Skin epidermis (tissue), 12 donors: Measurements from ENCODE around the gene ISCA1.
A peak's percentile ranks its signal among the peaks of the same experiment; 100 is the strongest.

Experiments
- H3K27ac ChIP-seq, 21 experiments: fragments of 200-600 bp; sonication (generic) in 11 of 21; one replicate each; pipeline ENCODE4 v1.5.0; 2020; ENCODE audit warnings: mild to moderate bottlenecking in 3 of 21, inconsistent platforms in 2 of 21, moderate library complexity in 2 of 21
- H3K4me3 ChIP-seq, 7 experiments: fragments of 200-600 bp; sonication (generic) in 2 of 7; one replicate each; pipeline ENCODE4 v1.5.0; 2020; ENCODE audit warnings: inconsistent platforms in 2 of 7, mild to moderate bottlenecking in 2 of 7, moderate library complexity in 1 of 7

The ISCA1 gene

DNA sequence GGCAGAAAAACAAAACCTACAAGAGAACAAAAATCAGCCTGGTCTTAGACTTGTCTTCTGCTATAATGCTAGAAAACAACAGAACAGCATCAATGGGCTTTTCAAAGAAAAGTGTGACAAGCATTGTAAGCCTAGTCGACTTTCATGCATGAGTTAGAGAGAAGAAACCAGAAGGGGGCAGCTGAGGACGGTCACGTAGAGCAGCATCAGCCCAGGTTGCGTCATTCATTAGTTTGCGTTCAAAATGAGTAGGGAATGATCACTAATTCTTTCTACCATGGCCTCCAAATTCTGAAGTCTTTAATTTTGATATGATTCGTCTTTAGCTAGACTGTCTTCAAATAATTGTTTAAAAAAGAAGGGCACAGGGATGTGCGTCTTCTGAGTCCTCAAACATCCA is 4.7 kb upstream of the ISCA1 start:
- H3K4me3 ChIP-seq: no peak overlapping the region
- H3K27ac ChIP-seq: no peak overlapping the region

GRCh38 chr9:86286278-86286677 is 3.9 kb upstream of the ISCA1 start:
- no peak overlapping the region for H3K4me3 ChIP-seq

DNA sequence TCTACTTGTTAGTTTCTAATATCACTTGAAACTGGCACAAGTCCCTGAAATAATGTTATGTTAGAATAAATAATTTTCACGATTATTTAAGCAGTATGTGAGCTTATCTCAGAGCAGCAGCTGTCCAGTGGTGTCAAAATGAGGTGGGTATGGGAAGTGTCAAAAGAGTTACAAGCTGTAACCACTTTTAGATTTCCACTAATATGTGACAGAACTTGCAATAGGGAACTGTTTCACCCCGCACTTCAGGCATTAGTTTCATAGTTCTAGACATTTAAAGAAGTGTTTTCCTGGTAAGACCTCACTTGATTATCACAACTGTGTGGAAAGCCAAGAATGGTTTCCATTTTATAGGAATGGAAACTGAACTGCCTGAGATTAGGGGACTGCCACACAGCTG is 2.9 kb upstream of the ISCA1 start:
- no peak overlapping the region for H3K27ac ChIP-seq
- H3K4me3 ChIP-seq: no peak overlapping the region

More at GRCh38 chr9:86286278-86286677, 3.9 kb upstream of the ISCA1 start:
- no peak overlapping the region for H3K27ac ChIP-seq

GRCh38 chr9:86282979-86283535 is 719 bp upstream of the ISCA1 start:
- H3K27ac ChIP-seq: peak overlapping the region in 20 of 21 experiments; percentile 85 to 99 (median 96)

DNA sequence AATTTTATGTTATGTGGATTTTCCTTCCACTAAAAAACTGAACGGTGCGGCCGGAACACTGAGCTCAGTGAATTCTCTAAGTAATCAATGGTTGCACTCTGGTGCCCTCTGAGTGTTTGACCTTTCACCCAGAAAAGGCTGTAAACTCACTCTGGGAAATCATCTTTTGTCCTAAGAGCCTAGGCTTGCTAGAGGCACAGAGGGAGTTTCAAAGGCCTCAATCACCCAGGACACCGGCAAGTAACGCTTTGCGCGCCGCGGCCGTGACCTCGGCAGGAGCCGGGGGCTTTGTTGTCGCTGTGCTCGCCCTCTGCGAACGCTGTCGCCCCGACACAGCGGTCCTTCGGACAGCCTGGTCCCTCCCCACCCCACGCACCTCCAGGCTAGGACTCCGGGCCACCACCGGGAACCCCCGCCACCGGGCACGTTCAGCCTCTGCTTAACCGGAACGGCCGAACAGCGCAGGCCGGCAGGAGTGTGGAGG is 703 bp downstream of the ISCA1 start:
- peak overlapping the region; percentile 70 to 99 (median 85) for H3K4me3 ChIP-seq
- H3K27ac ChIP-seq: peak overlapping the region; percentile 85 to 99 (median 96)

More at GRCh38 chr9:86282979-86283535, 719 bp upstream of the ISCA1 start:
- H3K4me3 ChIP-seq: peak overlapping the region; percentile 70 to 99 (median 85)

GRCh38 chr9:86280580-86280979 is 1.8 kb downstream of the ISCA1 start:
- H3K4me3 ChIP-seq: no peak overlapping the region

DNA sequence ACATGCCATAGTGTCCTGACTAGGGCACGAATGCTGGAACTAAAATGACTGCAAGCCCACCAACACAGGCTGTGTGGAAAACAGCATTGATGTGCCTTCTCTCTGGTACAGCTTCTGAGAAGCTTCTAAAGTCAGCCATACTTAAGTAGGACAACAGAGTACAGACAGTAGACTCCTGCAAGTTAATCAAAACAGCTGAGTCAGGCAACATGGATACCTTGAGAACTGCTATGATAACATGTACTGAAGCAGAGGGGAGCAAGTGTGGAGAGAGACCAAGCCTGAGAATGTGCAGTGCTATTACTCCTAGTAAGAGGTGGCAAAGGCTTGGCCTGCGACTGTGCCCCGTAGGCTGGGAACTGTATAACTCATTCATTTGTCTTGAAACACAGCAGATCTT is 2.5 kb downstream of the ISCA1 start:
- Histone ChIP-seq H3K4me3 (no peak overlapping the region), H3K27ac (no peak overlapping the region)

More at GRCh38 chr9:86280580-86280979, 1.8 kb downstream of the ISCA1 start:
- H3K27ac ChIP-seq: no peak overlapping the region

DNA sequence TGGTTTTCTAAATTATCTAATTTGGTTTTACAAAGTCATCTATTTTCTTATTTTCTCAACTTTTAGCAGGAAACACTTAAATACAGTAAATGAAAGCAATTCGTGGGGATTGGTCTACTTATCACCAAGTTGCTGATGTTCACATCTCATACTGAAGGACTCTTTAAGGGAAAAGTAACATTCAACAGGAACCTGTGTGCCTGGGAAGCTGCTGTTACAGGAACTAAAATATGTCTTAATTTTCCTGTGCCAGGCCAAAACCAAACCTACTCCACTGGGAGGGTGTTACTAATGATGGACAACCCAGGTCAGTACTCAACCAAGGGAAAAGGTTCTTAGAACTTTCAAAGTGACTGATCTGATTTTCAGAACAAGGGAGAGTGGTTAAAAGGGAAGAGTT is 5.3 kb downstream of the ISCA1 start:
- H3K4me3 ChIP-seq: no peak overlapping the region

GRCh38 chr9:86275962-86276361 is 6.4 kb downstream of the ISCA1 start:
- Histone ChIP-seq H3K27ac (no peak overlapping the region), H3K4me3 (no peak overlapping the region)

More for the DNA sequence above, 5.3 kb downstream of the ISCA1 start:
- no peak overlapping the region for H3K27ac ChIP-seq

- H3K4me3 ChIP-seq: no peak overlapping the region
- peak overlapping the region in 1 of 21 experiments; percentile 4 for H3K27ac ChIP-seq
These were observed 7.3 kb downstream of the ISCA1 start for GRCh38 chr9:86274821-86275643.

GRCh38 chr9:86272221-86272620 is 10.1 kb downstream of the ISCA1 start:
- Histone ChIP-seq H3K27ac (no peak overlapping the region), H3K4me3 (no peak overlapping the region)

GRCh38 chr9:86263876-86264275 is 18.5 kb downstream of the ISCA1 start:
- no peak overlapping the region for H3K4me3 ChIP-seq
- no peak overlapping the region for H3K27ac ChIP-seq

DNA sequence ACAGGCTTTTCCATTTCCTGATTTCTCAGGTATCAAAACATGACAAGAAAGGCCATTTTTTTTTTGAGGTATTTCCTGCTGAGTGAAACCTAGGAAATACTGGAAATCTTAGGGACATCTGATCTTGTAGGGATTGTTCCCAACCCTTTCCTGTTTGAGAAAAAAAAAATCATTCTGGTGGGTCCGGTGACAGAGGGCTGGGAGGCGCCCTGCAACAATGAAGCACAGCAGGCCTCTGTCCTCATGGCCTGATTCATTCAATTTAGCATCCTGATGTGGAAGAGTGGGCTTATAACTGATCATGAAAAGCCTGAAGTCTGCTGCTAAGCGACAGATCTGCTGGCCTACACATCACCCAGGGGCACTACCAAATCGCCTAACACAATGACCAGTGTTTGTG is 19.8 kb downstream of the ISCA1 start:
- H3K4me3 ChIP-seq: no peak overlapping the region
- no peak overlapping the region for H3K27ac ChIP-seq

DNA sequence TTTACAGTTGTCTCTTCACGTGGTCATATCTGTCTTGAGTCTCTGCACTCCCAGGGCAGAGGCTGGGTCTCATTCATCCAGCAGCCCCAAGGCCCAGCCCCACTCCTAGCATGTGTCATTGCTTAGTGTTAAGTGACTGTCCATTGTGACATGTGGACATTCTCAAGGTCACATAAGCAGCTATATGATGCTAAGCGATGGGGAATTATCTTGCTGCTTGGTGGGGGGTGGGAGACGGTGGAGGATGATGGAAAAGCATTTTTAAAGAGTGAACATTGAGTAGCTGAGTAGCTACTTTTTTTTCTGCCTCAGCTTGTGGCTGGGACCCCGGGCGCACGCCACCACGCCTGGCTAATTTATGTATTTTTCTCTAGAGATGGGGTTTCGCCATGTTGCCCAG is 22.8 kb downstream of the ISCA1 start, which contains the start of gene C9orf153:
C9orf153 (minus strand) TSS at position 101 of the 400 bp plus-strand sequence. CDS start 30,054 bp downstream, outside the sequence.
- Histone ChIP-seq H3K4me3 (no peak within 1 kb of the TSS), H3K27ac (no peak within 1 kb of the TSS)

DNA sequence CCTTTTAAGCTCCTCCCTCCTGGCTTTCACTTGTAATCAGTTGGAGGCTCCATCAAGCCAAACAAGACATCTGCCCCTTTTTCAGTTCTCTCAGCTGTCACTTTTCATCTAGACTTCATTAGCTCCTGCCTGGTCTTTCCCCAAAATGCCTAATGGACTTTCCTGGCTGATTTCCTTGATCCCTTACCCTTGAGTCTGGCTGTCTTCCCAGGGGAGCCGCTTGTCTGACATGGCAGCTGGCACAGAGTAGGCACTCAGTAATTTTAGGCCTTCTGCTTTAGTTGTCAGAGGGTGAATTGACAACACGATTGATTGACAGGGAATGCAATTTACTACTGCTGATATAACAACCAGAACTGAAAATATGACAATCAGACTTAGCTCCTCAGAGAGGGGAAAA is 24.9 kb downstream of the ISCA1 start:
- H3K4me3 ChIP-seq: no peak overlapping the region
- H3K27ac ChIP-seq: no peak overlapping the region

- H3K27ac ChIP-seq: no peak overlapping the region
- no peak overlapping the region for H3K4me3 ChIP-seq
These were observed 25.7 kb downstream of the ISCA1 start for GRCh38 chr9:86256653-86257052.

DNA sequence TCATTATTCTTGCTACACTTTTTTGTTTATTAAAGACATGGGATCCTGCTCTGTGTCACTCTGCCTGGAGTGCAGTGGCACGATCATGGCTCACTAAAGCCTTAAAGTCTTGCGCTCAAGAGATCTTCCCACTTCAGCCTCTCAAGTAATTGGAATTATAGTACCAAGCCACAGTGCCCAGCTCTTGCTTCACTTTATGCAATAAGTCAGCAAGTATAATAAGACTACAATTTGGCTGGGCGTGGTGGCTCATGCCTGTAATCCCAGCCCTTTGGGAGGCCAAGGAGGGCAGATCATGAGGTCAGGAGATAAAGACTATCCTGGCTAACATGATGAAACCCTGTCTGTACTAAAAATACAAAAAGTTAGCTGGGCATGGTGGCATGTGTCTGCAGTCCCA is 28.8 kb downstream of the ISCA1 start:
- no peak overlapping the region for H3K4me3 ChIP-seq
- H3K27ac ChIP-seq: no peak overlapping the region

DNA sequence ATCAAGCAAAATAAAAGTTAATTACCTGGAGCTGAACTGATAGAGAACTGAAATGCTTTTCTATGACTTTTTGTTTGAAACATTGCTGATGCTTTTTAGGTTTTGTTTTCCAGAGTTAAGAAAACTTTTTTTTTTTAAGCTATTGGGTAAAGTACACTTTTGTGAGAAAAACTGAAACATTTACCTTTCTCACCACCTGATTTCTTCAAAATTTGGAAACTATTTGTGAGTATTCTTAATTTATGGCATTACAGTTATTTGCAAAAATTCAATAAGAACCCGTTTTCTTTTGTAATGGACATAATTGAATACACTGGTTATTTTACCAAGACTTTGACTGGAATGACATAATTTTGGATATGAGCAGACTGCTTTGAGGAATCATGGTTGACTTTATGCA is 29.5 kb downstream of the ISCA1 start:
- H3K27ac ChIP-seq: no peak overlapping the region
- H3K4me3 ChIP-seq: no peak overlapping the region

DNA sequence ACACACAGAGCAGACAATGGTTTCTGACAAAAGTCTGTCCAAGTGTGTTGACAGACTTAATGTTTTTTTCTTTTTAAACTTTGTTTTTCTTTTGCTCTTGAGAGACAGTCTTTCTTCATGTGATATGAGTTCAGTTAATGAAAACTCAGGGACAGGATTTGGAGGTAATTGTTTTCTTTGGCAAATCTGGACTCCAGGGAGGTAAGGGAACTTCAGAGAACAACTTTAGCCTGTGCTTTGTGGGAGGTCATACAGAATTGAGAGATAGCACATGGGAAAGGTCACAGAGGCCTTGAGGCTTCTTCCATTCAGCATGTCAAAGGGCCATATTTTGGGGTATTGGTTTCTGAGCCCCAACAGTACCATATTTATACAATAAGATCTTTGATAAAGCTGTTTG is 32.2 kb downstream of the ISCA1 start:
- no peak overlapping the region for H3K27ac ChIP-seq
- no peak overlapping the region for H3K4me3 ChIP-seq

DNA sequence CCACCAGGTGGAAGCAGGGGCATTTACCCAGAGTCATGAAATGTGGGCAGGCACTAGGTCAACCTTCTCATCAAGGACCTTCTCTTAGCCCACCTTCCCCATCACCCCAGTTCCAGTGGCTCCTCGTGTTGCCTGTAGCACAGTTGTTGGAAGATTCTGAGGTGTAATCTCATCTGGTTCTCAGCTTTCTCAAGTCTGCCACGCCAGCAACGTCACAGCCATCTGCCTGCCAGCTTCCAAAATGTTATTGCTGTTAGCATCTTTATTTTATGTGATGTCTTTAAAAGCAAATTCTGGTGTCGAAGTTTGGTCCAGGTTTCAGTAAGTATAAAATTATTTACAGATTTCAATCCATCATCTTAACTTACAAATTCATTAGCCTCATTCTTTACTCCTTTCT is 33.6 kb downstream of the ISCA1 start:
- Histone ChIP-seq H3K27ac (no peak overlapping the region), H3K4me3 (no peak overlapping the region)

- Histone ChIP-seq H3K4me3 (no peak overlapping the region), H3K27ac (no peak overlapping the region)
These were observed 35.6 kb downstream of the ISCA1 start for GRCh38 chr9:86246752-86247161.
